ENCODE data around the gene SPTY2D1. TPM values are rescaled to one million over a fixed set of nuclear protein-coding genes. Genes with fewer than 3 reads are reported as not detected.
"Not testable (repeated sequence)": the region's sequence is repeated elsewhere in the genome, so short reads cannot be mapped to it uniquely, and the experiment has no call there.

SPTY2D1 gene, protein sequence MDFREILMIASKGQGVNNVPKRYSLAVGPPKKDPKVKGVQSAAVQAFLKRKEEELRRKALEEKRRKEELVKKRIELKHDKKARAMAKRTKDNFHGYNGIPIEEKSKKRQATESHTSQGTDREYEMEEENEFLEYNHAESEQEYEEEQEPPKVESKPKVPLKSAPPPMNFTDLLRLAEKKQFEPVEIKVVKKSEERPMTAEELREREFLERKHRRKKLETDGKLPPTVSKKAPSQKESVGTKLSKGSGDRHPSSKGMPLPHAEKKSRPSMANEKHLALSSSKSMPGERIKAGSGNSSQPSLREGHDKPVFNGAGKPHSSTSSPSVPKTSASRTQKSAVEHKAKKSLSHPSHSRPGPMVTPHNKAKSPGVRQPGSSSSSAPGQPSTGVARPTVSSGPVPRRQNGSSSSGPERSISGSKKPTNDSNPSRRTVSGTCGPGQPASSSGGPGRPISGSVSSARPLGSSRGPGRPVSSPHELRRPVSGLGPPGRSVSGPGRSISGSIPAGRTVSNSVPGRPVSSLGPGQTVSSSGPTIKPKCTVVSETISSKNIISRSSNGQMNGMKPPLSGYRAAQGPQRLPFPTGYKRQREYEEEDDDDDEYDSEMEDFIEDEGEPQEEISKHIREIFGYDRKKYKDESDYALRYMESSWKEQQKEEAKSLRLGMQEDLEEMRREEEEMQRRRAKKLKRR
- total RNA-seq = 26.6 TPM

DNA sequence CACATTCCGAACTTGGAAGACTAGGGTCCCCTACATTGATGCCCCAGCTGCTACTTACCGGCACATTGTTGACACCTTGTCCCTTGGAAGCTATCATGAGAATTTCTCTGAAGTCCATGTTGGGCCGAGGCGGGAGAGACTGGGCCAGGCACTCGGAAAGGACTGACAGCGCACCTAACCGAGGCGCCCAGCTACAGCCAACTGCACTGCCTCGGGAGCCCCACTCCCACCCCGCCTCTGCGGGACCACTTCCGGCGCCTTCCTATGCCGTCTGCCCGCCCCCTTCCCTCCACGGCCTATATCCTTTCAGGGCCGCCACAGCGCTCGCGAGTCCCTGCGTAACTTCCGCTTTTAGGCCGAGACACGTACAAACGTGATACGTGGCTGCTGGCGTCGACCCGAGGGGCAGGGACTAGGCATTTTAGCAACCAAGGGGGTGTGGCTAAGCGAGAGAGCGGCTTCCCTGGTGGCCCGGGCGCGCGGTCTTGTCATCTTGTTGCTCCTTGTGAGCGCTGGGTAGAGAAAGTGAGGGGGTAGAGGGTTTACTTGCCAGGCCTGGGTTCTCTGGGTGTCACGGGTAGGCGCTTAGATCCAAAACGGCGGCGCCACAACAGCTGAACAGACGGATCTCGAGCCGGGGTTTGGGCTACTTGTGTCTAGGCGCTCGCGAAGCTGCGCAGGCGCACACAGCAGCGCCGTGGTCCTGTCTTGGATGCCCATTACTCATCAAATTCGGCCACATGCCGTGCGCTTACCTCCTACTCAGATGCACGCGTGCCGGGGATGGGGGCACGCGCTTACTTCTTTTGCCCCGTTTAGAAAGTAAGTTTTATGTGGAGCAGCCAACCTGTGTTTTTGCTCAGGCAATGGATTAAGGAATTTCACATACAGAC, at the start of gene SPTY2D1:
TSS of gene SPTY2D1 (minus strand) at position 203 of the 893 bp plus-strand sequence. CDS start at position 118, 85 bp downstream.
- DNase-seq = peak; percentile 100

DNA sequence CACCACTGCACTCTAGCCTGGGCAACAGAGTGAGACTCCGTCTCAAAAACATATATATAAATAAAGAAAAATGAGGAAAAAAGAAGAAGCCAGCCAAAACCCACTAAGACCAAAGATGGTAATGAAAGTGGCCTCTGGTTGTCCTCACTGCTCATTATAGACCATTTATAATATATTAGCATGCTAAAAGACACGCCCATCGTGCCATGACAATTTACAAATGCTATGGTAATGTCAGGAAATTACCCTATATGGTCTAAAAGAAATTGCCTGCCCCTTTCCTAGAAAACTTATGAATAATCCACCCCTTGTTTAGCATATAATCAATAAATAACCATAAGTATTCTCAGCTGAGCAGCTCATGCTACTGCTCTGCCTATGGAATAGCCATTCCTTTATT, 48.3 kb upstream of the SPTY2D1 start:
- no peak for DNase-seq

DNA sequence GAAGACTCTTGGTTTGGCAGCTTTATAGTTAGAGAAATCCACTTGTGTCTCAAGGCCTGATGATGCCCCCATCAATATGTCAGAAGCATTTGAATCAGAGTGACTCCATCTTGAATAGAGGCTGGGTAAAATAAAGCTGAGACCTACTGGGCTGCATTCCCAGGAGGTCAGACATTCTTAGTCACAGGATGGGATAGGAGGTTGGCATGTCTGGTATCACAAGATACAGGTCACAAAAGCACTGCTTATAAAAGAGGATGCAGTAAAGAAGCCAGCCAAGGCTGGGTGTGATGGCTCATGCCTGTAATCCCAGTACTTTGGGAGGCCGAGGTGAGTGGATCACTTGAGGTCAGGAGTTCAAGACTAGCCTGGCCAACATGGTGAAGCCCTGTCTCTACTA, 47.8 kb upstream of the SPTY2D1 start:
- not testable (repeated sequence) for DNase-seq

DNA sequence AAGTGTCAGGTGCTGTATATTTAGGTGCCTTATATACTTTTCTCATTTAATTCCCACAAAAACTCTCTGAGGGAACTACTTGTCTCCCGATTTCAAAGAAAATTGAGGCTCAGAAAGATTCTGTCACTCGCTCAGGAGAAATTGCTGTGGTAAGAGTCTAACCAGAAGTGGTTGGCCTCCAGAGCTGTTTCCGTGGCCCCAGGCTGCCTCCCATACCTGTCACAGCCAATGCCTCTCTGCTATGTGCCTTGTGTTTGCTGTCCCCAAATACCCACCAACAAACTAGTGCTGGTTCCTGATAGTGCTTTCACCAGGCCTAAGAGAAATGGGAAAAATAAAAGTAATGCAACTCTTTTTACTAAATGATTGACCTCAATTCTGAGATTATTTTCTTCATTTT, 43.4 kb upstream of the SPTY2D1 start:
- no peak for DNase-seq

DNA sequence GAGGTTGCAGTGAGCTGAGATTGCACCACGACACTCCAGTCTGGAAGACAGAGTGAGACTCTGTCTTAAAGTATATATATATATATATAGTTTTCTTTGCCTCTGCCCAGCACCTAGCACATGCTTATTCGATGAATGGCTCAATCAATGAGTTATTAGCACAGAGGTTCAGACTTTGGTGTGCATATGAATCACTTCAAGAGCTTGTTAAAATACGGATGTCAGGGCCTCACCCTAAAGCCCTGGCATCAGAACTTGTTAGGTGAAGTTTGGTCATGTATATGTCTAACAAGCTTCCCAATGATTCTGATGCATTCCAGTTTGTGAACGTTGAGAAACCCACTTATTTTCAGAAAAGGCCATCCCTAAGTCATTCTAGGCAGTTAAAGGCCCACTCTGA, 42.7 kb upstream of the SPTY2D1 start:
- no peak for DNase-seq

DNA sequence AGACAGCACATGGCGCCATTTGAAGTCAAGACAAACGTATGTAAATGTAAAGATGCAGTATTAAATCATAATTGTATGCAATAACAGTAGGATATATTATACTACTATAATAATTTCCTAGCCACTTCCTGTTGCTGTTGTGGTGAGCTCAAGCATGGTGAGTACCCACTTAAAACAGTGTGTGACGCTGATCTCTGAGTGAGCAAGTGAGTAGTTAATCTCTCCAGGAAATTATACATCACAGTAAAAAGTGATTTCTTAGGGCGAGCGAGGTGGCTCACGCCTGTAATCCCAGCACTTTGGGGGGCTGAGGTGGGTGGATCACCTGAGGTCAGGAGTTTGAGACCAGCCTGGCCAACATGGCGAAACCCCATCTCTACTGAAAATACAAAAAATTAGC, 38.1 kb upstream of the SPTY2D1 start:
- DNase-seq = not testable (repeated sequence)

DNA sequence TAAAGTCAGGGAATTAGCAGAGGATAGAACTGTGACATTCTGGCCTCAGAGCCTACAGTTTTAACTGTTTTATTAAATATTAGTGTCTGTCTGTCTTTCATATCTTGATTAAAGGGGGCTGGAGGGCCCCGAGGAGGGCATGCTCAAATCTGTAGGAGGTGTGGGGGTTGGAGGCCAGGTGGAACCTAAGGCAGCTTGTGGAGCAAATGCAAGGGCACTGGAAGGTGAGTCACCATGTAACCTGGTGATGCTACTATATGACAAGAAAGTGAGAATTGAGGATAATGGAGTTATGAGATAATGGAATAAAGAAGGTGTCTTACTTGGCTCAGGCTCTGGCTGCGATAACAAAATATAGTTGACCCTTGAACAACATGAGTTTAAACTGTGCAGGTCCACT, 37.1 kb upstream of the SPTY2D1 start:
- DNase-seq = no peak

DNA sequence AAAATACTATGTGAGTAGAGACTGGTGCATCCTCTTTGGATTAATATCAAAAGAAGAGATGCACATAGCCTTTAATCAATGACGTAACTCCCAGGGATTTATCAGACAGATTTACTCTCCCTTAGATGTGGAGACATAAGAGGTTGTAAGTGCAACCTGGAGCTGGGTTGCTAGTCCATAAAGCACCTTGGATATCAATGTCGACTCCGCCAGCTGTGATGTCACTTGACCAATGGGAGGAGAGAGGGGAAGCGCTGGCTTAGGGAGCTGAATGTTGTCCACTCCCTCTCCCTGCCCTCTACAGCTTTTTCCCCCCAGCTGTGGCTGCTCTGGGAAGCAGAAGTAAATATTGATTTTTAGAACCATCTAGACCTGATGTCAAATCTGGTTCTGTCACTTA, 35.6 kb upstream of the SPTY2D1 start:
- no peak for DNase-seq

DNA sequence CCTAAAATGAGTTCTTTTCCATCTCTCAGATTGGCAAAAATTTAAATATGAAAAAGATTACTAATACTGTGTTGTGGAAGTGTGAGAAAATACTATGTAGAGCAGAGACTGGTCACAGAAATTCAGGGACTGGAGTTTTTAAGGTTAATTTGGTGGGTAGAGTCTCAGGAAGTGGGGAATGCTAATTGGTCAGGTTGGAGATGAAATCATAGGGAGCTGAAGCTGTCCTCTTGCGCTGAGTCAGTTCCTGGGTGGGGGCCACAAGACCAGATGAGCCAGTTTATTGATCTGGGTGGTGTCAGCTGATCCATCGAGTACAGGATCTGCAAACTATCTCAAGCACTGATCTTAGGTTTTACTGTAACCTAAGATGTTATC, 35.1 kb upstream of the SPTY2D1 start:
- no peak for DNase-seq

DNA sequence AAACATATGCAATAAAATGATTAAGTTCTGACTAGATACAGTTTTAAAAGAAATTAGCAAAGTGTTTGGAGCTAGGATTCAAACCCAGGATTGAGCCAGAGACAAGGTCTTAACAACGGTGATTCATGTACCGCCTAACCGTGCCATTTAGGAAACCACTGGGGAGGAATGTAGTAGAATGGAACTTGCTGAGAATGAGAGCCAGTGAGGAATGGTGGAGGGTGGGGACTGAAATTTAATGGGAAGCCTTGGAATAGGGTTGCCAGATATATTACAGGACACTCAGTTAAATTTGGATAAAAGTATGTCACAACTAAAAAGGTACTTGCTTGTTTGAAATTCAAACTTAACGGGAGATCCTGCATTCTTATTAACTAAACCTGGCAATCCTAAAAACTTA, 34.0 kb upstream of the SPTY2D1 start:
- DNase-seq = no peak

DNA sequence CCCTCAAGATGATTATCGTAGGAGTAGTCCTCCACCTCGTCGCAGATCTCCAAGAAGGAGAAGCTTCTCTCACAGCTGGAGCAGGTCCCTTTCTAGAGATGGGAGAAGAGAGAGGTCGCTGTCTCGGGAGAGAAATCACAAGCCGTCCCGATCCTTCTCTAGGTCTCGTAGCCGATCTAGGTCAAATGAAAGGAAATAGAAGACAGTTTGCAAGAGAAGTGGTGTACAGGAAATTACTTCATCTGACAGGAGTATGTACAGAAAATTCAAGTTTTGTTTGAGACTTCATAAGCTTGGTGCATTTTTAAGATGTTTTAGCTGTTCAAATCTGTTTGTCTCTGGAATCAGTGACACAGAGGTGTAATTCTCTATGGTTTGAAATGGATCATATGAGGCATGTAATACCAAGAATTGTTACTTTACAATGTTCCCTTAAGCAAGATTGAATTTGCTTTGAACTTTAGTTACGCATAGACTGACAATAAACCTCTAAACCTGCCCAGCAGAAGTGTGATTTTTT, 31.3 kb upstream of the SPTY2D1 start:
- DNase-seq = not testable (repeated sequence)

DNA sequence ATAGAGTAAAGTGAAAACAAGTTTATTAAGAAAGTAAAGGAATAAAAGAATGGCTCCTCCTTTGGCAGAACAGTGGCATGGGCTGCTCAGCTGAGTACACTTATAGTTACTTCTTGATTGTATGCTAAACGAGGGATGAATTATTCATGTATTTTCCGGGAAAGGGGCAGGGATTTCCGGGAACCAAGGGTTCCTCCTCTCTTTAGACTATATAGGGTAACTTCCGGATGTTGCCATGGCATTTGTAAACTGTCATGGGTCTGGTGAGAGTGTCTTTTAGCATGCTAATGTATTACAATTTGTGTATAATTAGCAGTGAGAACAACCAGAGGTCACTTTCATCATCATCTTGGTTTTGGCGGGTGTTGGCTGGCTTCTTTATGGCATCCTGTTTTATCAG, 23.5 kb upstream of the SPTY2D1 start:
- no peak for DNase-seq

DNA sequence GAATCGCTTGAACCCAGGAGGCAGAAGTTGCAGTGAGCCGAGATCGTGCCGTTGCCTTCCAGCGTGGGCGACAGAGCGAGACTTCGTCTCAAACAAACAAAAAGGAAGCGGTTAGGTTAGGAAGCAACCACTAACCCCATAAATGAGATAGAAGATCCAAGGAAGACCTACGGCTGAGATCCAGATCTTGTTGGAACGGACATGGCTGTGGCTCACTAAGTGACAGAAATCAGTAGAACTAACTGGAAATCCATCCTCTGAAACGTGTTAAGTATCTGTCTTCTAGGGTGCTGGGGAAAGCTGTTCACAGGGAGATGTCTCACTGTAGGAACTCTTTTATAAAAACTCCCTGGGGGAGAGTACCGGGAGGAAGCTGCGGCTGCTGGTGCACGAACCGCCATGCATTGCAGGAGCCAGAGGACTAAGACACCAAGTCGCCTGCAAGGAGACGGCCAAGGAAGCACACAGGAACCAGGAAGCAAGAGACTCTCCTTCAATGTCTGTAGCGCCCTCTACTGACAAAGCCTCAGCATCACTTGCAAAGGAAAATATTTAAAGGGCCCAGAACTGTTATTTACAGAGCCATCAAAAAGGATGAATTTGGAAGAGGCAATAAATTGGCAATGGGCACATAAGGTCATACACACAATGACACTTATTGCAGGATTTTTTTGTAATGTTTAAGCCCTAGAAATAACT, 16.9 kb upstream of the SPTY2D1 start:
- DNase-seq = peak; percentile 32

DNA sequence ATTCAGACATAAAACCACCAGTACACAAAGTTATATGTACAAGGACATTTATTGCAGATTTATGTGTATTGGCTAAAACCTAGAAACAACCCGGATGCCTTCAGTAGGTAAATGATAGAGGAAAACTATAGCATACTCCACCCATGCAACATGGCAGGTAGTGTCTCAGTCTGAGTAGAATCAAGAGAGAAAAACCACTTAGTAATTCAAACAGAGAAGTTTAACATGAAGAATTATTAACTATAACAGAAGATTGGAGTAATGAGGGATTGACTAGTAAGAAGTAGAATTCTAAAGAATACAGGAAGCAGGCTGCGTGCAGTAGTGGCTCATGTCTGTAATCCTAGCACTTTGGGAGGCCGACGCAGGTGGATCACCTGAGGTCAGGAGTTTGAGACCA, 16.2 kb upstream of the SPTY2D1 start:
- no peak for DNase-seq

DNA sequence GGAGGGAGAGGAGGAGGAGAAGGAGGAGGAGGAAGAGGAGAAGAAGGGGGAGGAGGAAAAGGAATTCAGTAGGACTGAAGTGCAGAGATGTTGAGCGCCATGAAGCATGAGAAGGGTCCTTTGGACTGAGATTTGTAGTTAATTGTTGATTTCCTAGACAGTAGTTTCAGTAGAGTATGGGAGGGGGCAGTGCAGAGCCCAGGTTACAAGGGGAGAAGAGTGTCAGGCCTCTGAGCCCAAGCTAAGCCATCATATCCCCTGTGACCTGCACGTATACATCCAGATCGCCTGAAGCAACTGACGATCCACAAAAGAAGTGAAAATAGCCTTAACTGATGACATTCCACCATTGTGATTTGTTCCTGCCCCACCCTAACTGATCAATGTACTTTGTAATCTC, 8.9 kb upstream of the SPTY2D1 start:
- DNase-seq = not testable (repeated sequence)

DNA sequence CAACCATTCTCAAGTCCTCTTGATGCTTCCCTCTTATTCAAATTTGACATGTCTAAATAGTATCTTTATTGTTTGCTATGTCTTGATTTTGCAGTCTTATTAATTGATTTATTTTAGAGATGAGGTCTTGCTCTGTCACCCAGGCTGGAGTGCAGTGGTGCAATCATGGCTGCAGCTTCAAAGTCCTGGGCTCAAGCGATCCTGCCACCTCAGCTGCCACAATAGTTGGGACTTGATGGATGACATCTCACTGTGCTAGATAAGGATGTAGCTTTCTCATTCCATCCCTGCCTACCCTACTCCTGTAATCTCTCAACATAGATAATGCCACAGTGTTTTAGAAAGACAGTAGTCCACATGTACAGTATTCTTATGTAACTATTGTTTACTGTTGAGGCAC, 7.5 kb upstream of the SPTY2D1 start:
- no peak for DNase-seq

DNA sequence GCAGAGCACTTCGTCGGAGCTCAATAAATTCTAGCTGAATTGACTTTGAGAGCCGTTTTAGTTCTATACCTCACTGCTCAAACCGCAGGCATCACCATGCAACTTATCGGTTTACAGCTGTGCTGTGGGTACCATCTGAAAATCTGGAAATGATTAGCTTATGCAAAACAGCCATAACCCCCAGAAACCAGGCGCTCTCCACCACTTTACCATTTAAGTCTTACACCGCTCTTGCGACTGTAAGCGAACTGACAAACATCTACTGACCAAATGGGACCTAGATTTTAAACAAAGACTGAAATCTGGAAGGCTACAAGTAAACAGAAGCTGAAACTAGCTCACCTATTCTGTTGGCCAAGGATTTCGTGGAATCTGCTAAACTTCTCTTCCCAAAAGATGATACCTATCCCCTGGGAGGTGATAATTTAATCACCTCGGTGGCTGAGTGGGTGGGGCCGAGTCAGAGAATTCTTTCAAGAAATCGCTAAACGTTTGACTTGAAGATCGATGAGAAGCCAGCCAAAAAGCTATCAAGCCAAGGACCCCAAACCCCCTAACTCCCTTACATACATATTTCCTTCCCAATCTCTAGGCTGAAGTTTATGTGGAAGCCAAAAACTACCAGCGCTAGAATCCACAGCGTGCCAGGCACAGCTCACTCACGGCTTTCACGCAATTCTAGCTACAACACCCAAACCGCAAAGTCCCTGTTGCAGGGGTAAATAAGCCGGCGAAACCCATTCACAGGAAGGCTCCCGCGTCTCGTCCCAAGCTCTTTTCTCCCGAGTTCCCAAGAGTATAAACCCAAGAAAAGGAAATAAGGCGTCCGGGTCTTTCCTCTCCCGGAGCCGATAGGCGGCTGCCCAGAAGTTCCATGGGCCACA, 644 bp downstream of the SPTY2D1 start:
- DNase-seq = peak; percentile 2

DNA sequence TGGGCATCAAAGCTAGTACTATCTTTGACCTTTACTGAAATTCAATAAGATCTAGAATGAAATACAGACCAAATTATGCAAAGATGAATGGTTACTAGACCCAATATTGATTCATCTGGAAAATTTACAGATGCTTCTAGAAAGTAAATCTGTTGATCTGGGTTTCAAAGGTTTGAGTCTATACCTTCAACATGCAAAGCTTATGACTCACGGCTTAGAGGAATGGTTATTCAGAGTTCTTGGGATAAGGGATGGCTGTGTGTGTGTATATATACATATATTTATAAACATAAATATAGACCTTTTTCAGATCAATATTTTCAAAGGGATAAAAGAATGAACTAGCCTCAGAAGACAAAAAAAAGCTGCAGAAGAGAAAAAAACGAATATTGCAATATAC, 1.3 kb downstream of the SPTY2D1 start:
- no peak for DNase-seq

DNA sequence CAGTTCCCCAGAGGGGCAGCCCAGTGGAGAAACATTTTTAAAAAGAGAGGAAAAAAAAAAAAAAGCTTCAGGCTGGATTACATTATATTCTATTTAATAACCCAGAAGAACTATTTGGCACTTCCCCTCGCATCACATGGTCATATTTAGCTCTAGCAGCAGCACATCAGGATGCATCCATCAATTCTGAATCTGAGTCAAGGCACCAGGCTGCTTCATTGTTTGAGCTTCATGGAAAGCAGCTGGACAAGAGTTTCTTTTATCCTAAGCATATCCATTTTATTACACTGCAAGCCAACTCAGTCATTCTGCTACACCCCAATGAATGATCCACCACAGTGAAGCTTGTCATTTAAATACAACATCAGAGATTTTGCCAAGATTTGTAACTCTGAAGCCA, 10.0 kb downstream of the SPTY2D1 start:
- DNase-seq = no peak

DNA sequence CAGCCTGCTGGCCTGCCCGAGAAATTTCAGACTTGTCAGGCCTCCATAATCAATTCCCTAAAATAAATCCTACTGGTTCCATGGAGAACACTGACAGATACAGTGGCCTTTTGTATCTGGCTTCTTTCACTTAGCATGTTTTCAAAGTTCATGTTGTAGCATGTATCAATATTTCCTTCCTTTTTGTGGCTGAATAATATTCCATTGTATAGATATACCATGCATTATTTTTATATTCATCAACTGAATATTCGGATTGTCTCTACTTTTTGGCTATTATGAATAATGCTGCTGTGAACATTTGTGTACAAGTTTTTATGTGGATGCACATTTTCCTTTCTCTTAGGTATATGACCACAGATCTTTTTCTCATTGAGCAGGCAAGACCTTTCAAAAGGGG, 10.4 kb downstream of the SPTY2D1 start:
- no peak for DNase-seq

Data from tongue (tissue), 2 donors.